HPDE6-E6E7 (cell line): ENCODE results near the gene COX20.

Source experiments
- DNase-seq: peaks from one replicate; pipeline ENCODE4 v3.0.0; 2011; ENCODE audit warnings: missing footprints; ENCODE audit errors: extremely low spot score

Gene COX20

DNA sequence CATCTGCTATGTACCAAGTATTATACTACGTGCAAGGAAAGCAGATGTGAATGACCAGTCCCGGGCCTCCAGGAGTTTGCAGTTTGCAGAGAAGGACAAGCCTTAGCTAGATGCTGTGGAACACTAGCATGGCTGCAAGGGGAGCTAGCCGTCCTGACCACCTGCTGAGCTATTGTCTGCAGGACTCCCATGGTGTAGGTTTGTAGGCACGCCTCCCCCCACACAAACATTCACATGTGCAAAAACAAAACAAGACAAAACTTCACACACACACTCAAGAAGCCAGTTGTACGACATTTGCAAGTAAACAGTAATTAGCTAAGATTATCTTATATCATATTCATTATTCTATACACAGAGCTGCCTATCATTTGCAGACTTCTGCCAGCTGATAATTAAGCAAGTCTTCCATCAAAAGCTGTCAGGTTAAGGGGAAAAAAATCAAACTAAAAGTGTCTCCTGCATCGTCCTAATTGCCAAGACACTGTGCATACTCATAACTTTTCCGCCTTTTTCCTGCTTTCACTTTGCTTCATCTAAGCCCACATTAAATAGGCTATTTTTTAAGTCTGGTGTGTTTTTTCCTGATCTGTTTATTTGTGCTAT lies 39.6 kb downstream of the COX20 start:
- DNase-seq = no peak

DNA sequence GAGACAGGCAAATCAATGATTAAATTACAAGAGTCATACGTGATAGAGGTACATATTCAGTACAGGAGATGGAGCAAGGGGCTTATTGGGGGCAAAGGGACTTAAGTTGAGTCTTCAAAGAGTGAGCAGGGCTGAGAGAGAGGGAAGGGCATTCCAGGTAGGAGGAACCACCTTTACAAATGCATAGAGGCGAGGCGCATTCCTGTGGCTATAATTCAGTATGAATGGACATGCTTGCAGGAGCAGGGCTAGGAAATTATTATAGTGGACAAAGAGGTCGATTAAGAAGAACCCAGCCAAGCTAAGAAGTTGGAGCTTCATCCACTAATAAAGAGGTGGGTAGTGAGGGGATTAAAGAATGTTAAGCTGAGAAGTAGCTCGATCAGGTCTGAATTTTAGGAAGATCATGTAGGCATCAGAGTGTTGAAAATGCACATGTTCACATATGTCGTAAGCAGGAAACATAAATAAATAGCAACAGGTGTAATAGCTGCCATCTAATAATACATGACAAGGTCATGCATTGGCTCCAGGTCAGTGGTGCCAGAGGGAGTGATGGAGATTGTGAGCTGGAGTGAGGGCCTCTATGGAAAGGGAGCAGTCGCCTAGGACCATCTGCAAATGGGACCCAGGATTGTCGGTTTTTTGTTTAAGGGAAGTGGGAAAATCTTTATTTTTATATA lies 40.9 kb downstream of the COX20 start:
- DNase-seq = no peak

DNA sequence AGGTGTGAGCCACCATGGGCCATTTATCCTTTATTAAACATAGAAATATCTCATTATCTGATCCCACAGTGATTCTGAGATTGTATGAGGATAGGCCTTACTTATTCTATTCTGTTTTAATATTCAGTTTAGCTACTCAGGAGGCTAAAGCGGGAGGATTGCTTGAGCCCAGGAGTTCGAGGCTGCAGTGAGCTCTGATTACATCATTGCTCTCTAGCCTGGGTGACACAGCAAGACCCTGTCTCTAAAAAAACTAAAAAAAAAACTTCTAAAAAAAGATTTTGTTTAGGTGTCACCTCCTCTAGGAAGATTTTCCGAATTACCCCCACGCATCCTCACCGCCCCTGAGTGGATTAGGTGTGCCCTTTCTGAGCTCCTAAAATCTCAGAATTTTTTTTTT lies 43.2 kb downstream of the COX20 start:
- no peak for DNase-seq

DNA sequence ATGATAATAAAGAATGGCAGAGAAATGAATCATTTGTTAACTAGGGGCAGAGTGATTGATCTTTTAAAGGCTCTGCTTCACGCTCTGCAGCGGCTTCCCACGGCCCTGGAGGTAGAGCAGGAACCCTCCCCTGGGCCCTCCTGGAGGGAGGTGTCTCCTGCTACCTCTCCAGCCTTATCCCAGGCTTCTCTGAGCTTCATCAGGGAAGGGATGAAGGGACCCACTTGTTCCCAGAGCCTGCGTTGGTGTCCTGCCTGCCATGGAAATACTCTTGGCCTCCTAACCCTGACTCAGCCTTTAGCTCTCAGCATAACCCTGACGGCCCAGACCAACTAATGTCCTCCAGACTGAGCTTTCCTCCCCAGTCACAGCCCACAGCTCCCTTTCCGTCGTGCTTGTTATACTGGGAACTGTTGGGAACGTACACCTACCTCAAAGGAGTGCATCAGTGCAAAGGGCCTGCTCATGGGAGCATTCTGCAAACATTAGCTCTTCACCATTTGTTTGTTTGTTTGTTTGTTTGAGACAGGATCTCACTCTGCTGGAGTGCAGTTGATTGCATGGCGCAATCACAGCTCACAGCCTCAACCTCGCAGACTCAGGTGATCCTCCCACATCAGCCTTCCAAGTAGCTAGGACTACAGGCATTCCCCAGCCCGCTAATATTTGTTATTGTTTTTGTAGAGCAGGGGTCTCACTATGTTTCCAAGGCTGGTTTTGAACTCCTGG lies 46.3 kb downstream of the COX20 start:
- DNase-seq = no peak

DNA sequence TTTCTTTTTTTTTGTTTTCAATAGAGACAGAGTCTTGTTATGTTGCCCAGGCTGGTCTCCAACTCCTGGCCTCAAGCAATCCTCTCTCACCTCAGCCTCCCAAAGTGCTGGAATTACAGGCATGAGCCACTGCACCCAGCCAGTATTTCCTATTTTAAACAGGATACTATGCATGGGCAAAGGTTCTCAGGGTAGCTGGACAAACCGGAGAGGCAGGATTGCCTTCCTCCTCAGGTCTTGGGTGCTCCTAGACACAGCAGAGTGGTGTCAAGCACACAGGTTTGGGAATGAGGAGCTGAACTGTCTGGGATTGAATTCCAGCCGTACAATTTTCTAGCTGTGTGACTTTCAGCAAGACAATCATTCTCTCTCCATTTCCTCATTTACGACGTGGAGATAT lies 51.8 kb downstream of the COX20 start:
- no peak for DNase-seq

- no peak for DNase-seq
Observed at GRCh38 chr1:244893836-244894235, 58.4 kb downstream of the COX20 start.
